Stimulated activated CD8-positive, alpha-beta memory T cell treated with anti-CD3 and anti-CD28 coated beads, Interleukin-2, amount 100 ng/mL, for 1 hour (primary cell): ENCODE data around the gene ITPR3.
"Not testable (repeated sequence)": the region's sequence is repeated elsewhere in the genome, so short reads cannot be mapped to it uniquely, and the experiment has no call there.

Source experiments
- DNase-seq, 2 donors: peaks; one replicate each; pipeline ENCODE4 v3.0.0-alpha.2; 2020; ENCODE audit warnings: low read depth in 2 of 2

The ITPR3 gene

DNA sequence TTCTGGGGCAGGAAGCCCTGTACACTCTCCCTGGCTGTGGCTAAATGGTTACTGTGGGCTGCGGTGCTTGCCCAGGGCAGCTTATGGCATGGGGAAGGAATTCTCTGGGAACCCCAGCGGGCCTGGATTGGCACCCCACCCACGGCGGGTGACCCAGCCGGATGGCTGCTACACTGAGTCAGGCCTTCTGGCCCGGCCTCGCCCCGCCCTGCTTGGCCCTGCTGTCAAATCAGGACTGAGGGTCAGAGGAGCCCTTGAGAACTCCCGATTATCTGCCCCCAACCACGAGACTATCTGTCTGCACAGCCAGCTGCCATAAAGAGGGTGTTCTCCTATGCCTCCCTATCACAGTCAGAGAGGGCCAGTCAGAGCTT, 7.3 kb upstream of the ITPR3 start:
- no peak for DNase-seq

DNA sequence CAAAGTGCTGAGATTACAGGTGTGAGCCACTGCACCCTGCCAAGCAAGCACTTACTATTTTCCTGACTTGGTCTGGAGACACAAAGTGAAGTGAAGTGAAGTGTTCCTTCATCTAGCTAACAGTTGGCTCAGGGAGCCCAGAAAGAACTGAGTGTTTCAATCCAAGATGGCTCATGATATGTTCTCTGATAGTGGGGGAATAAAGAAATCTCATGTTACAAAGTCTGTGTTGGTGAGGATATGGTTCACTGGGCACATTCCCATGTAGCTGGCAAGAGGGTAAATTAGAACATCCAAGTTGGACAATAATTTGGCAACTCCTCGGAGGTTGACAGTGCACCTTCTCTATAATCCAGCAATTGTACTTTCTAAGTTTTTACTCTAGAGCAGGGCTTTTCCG, 5.0 kb upstream of the ITPR3 start:
- DNase-seq: no peak

DNA sequence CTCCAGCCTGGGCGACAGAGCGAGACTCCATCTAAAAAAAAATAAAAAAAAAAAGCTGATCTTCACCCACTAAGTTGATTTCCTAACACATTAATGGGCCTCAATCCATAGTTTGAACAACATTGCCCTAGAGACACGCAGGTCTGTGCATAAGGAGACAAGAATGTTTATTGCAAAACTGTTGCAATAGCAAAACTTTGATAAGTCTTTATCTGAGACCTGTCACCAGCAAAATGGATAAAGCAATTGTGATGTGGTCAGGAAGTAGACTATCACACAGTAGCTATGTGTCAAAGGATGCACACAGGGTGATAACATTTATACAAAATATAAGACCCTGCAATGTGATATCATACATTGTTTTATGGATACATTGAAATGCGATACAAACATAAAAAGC, 4.2 kb upstream of the ITPR3 start:
- DNase-seq: no peak

DNA sequence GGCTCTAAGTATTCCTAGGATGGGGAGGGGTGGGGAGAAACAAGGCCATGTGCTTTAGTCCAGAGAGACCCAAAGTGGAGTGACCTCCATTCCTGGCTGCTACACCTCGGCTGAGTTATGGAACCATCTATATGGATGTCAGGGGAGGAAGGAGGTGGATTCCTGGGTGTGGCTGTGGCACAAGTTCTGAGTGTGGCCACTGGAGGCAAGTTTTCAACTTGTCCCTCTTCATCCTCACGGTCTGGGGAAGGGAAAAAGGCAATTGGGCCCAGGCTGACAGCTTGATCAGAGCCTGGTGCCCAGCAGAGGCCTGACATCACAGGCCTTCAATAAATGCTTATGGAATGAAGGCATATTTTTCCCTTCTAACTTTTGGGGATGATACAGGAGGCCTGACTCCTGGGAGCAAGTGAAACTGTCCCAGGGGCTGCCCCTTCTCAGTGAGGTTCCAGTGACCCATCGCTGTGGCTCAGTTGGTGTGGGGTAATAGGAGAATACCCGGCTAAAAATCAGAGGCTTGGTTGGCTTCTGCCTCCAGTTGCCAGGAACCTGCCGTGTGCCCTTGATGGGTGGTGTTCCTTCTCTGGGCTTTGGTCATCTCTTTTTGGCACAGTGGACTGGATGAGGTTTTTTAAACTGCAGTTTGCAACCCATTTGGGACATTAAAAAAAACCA, 1.8 kb upstream of the ITPR3 start:
- no peak for DNase-seq

DNA sequence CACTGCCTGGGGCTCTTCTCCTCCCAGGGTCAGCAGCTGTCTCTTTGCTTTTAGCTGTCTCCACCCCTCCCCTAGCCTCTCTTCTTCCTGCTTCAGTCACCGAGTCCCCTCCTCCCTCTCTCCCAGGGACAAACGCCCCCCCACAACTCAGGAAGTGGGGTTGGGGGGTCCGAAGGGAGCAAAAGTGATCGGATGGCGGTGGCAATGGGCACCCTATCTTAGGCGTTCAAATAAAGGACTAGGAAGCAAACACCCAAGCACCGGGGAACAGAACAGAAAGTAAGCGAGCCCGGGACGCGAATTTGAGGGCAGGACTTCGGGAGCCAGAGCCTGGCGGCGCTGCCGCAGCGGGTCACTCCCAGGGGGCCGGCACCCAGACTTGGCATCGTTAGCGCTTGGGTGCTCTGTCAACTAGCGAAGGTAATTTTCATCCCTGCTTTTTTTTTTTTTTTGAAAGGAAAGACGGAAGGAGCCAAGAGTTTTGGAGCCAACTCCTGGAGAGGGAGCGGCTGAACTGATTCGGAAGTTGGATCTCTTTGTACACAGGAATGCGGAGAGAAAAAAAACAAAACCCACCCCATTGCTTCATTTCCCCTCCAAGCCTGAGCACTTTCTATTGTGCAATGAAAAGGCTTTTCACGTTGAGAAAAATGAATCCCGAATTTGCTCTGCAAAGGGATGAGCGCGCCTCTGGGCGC, 815 bp upstream of the ITPR3 start:
- DNase-seq: no peak

DNA sequence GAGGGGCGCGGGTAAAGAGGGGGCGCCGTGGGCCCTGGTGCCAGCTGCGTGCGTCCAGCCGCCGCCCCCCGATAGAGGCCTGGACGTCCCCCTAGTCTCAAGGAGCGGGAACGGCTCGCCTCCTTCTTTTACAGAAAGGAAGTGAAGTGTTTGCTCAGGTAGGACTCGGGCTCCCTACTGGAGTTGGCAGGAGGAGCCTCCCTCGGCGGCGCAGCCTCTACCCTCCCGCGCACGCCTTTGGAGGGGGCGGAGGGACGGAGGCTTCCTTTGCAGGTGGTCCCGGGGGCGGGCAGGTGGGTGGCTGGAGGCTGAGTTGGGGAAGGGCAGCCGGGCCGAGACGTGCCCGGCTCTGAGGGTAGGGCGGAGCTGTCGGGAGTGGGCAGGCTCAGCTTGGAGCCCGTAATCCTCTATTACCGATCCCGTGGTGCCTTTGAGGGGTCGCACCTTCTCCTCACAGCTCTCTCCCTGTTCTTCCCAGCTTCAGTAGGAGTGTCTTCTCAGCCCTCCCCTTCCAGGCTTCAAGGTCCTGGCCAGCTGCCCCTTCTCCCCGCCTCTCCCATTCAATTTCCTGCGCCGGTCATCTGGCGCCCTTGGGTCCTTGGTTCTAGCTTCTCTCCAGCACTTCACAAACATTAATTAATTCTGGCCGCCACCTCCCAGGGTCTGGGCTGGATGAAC, 728 bp downstream of the ITPR3 start:
- no peak for DNase-seq

DNA sequence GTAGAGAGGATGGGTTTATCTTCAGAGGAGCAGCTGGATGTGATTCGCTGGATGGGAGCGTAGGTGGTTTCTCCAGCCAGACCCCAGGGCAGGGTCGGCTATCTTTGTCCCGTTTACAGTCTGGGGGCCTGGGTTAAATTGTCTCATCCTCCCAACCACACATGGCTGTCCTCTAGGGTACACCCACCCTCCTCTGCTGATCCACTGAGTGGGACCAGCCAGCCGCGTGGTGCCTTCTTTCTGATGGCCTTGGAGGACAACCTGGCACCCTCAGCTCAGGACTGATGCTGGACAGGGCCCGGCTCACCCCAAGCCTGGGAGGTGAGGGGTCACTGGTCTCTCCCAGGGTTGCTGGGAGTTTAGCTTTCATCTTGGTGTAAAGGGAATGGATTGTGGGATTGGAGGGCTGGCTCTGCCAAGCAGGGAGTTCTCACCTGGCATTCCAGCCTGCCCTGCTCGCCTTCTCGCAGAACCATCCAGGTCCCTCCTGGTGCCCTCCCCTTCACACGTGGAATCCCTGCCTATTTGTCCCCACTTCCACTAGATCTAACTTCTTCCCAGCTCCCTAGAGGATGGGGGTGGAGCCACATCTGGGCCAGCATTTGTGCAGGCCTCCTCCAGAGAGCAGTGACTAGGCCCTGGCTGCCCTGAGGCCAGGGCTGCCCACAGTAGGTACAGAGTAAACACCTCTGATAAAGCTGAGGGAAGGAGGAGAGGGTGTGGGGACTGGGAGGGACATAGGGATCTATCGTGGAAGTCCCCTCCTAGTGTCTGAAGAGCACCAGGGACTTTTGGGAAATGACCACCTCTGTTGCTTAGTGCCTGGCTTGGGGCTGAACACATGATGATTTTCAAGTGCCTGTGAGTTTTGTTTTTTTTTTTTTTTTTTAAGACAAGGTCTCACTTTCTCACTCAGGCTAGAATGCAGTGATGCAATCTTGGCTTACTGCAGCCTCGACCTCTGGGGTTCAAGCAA, 1.6 kb downstream of the ITPR3 start:
- no peak for DNase-seq

DNA sequence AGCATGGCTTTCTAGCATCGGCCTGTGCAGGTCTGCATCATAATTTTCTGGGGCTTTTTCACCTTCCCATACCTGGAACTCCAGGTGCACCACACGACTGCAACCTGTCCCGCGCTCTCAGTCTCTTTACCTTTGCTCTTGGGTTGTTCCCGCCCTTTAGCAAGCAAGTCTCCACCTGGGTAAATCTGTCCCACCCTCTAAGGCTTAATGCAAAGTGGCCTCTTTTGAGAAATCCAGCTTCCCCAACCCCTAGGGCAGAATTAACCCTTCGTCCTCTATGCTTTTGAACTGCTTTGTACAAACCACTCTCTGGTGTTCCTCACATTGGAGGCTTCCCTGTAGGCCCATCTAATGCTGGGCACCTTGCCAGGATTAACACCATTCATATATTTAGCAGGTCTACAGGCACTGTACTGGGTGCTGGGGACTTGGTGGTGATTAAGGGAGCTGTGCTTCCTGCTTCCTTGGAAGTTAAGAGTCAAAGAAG, 2.8 kb downstream of the ITPR3 start:
- DNase-seq: no peak

DNA sequence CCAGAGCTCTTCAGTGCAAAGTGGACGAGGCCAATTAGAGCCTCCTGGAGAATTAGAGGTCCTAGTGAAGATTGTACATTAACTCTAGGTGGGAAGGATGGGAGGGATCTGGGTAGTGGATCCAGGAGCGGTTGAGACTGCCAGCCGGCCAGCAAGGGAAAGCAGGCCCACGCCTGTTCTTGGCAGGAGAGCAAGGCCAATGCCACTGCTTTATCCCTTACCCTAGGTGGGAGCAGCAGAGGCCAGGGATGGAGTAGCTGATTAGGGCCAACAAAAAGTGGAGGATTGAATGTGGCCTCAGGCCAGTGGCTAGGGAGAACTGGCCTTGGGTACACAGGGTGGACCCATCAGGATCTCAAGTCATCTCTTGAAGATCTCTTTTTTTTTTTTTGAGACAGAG, 3.7 kb downstream of the ITPR3 start:
- DNase-seq: no peak

DNA sequence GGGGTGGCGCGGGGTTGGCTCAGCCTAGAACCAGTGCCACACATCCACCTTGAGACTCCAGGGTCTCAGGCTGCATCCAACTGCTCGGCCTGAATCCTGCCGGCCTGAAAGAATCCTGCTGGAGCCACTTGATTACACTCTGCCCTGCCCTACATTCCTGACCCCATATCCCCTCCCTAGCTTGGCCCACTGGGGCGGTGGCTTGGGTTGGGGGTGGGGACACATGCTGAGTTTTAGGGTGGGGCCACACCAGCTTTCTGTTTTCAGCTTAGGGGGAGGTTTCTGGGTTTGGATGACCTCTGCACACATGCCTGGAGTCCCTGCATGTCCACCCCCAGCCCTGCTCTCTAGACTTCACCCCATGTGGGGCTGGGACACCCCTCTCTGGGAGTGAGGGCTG, 6.8 kb downstream of the ITPR3 start:
- DNase-seq: no peak

DNA sequence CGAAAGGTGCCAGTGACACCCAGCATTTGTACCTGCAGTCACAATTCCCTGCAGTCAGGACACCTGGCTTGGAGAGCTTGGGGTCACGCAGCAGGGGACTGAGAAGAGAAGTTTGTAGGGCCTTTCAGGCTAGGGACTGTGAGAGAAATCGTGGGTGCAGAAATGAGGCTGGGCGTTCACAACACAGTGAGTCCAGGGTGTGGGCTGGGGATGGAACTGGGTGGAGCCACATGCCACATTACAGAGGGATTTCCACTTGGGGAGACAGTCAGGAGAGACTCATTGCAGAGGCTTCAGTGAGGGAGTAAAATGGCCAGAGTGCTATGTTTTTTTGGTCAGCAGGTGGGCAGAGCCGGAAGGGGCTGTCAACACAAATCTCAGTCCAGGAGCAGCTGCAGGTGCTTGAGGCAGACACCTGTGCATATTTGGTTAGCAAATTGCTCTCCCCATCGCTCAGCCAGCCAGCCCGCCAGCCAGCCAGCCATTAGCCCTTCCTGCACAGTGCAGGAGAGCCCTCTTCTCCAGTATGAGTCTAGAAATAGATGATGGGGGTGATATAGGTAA, 7.4 kb downstream of the ITPR3 start:
- no peak for DNase-seq

DNA sequence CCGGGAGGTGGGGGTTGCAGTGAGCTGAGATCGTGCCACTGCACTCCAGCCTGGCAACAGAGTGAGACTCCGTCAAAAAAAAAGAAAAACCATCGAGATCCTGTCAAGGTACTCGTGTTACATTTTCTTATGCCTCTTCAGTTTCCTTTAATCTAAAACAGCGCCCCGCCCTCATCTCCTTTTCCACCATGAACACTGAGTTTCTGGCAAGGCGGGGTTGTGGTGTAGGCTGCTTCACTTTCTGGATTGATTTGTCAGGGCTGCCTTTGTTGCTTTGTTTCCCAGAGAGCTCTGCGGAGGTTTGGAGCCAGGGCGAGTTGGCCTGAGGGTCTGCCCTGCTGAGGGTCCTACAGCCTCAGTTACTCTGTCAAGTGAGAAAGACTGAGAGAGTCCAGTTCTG, 8.9 kb downstream of the ITPR3 start:
- no peak for DNase-seq

DNA sequence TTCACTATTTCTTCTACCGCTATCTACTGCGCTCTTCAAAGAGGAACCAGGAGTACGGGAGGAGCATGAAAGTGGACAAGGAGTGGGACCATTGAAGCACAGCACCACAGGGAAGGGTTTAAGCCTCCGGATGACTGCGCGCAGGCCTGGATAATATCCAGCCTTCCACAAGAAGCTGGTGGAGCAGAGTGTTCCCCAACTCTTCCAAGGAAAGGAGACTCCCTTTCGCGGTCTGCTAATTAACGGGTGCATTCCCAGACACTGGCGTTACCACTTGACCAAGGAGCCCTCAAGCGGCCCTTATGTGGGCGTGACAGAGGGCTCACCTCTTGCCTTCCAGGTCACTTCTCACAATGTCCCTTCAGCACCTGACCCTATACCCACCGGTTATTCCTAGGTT, 10.4 kb downstream of the ITPR3 start:
- not testable (repeated sequence) for DNase-seq

DNA sequence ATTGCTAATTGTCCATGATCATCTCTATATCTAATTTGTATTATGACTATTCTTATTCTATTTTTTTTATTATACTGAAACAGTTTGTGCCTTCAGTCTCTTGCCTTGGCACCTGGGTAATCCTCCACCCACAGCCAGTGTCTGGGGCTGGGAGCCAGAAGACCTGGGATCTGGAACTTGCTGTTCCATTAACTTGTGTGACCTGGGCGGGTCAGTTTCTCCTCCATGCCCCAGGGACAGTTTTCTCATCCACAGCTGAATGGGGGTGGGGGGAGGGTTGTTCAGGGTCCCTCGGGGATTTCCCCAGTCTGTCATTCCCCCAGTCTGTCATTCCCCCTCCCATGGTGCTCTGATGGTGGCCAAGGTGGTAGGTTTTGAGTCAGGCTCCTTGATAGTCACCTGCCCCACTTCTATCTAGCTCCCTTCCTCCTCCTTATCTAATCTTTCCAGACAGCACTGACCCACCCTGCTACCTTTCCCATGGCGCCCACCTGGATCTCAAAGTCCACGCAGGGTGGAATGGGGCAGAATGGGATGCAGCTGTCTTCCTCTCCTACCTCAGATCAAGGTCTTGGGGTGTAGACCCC, 10.9 kb downstream of the ITPR3 start:
- DNase-seq: no peak

DNA sequence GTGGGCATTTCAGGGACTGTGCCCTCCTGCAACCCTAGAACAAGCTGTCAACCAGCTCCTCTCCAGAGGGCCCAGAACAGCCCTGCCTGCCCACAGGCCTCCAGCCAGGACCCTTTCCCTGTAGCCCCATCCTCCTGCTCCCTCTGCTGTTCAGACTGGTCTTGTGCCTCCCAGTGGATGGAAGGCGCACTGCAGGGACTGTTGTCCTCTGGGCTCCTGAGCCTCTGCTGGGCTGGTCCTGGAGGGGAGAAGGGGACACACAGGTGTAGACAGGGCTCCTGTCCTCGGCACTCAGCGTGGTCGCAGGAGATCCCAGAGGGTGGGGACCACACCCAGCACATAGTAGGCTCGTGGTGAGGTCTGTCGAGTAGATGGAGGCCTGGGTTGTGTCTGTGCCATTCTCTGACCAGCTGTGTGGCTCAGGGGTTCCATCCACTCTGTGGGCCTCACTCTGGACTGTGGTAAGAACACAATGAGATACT, 11.5 kb downstream of the ITPR3 start:
- DNase-seq: peak in 1 of 2 donors; percentile 32

DNA sequence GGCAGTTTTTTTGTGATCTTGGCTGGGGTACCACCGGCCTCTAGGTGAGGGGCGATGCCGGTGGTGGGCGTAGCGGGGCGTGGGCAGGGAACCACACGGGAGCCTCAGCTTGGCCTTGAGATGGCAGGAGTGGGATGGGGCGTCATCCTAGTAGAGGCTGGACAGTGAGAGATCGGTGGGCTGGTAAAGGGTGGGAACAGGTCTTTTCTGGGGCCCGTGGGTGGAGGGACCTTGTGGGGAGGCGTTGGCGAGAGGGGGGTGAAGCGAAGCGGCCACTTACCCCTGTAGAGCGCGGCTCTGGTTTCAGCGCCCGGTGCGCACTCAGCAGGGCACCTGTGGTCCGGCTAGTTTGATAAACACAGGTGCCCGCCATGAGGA, 12.0 kb downstream of the ITPR3 start:
- DNase-seq: no peak

DNA sequence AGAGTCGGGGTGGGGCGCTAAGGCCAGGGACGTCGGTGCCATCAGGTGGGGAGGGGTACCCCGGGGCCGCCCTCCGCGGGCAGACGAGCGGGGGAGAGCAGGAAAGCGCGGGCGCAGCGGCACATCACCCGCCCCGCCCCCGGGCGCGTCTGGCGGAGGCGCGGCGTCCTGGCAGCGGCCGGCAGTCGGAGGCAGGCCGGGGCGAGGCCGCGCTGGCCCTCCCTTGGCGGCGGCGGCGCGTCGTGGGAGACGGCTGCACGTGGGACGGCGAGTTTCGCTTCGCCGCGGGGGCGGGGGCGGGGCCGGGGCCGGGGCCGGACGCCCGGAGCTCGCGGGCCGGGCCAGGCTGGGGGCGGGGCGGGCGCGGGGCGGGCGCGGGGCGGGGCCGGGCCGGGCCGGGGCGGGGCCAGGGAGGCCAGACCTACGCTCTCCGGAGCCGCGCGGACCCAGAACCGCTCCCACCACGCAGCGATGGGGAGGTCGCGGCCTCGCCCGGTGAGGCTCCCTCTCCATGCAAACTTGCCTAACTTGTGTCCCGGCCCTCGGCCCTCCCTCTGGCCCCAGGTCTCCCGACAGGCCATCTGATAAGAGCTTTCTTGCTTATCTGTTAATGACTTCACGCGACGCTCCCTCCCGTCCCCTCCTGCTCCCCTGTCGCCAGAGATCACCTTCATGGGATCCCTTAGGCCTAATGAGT, 12.5 kb downstream of the ITPR3 start:
- peak; percentile 17 to 28 for DNase-seq

DNA sequence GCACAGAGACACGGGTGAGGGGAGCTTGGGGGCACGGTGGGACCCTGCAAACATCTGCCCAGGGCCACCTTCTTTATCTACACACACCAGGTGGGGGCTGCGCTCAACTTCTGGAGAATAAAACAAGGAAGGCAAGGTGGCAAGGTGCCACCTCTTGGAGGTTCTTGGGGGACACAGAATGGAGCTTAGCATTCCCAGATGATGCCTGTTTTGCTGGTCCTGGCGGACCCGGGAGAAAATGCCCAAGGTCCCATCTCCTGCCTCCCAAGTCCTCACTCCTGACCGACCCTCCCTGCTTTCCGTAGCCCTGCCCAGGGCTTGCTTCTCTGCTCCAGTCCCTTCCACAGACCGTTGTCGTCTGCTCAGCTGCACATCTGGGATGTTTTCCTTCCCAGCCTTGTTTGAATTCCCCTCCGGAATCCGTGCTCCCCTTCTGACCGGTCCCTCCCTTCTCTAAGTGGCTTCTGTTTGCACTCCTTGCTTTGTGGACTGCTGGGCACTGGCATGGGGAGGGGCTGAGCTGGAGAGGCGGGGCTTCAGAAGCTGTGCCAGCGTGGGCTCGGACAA, 13.1 kb downstream of the ITPR3 start:
- no peak for DNase-seq

DNA sequence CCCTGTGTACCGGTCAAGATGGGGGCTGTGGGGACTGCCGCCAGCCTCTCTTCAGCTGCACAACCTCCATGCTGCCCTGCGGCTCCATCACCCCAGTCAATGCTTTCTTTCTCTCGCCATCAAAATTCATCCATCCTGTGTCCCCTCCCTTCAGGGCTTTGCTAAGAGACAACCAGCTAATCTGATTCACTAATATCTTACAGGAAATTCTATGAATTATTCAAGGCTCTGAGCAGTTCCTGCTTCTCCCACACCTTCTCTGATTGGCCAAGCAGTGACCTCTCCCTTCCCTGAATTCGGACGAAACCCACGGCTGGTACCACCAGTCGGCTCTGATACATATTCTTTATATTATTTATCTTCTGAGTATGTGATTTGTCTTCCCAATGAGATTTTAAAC, 13.8 kb downstream of the ITPR3 start:
- no peak for DNase-seq

DNA sequence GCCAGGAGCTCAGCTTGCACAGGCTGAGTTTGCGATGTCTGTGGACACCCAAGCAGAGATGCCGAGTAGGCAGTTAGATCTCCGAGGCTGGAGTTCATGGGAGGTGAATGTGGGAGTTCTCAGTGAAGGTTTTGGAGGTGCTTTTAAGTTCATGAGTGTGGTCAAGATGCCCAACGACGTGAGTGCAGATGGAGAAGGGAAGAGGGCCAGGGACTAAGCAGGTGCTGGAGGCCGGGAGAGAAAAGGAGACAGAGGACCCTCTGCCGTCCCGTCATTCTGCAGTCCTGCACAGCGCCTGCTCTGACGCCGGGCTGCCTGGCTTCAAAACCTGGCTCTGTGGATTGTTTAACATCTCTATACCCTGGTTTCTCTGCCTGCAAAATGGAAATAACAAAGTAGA, 15.5 kb downstream of the ITPR3 start:
- no peak for DNase-seq
